AG04449 (cell line): ENCODE measurements around the gene PRSS36.
A peak's percentile ranks its signal among the peaks of the same experiment; 100 is the strongest.

Experiments
- CTCF ChIA-PET: fragments of 350-600 bp; formaldehyde crosslinking; extraction: SDS; loops from one replicate; lab custom pipeline; 2021; ENCODE audit warnings: antibody characterized with exemption; lab: Yijun Ruan, JAX
- POLR2A ChIA-PET: fragments of 400-600, 350-600 bp; formaldehyde crosslinking; extraction: SDS; loops from one replicate; lab custom pipeline; 2020; ENCODE audit warnings: antibody characterized with exemption, inconsistent platforms; lab: Yijun Ruan, JAX
- DNase-seq: peaks from one replicate; pipeline ENCODE4 v3.0.0-alpha.2; 2010; ENCODE audit warnings: low read depth, low spot score
- H3K4me3 ChIP-seq: 2 replicates; pipeline ENCODE4 v1.5.1; 2011; ENCODE audit warnings: low read depth, mild to moderate bottlenecking, control low read depth, low read length
- CTCF ChIP-seq: IDR thresholded peaks from one replicate; pipeline ENCODE4 v1.5.1; 2011; ENCODE audit warnings: mild to moderate bottlenecking, moderate library complexity, low read length, control low read depth, inconsistent platforms; ENCODE audit not compliant: insufficient read depth; ENCODE audit errors: missing control alignments

Gene PRSS36

GRCh38 chr16:31117384-31118222 lies 32.3 kb downstream of the PRSS36 start, which contains the start of gene KAT8:
TSS of gene KAT8 (plus strand) at chr16:31117664. CDS start at chr16:31117682, 18 bp downstream.
- DNase-seq = peak; percentile 81
- no peak for TF ChIP-seq CTCF
- peak within 1 kb of the TSS; percentile 60 for H3K4me3 ChIP-seq
- ChIA-PET CTCF (interaction anchor here (1.0 to 6.8 kb wide), 4 partner anchors 15 to 751 kb away, joined by 3 to 56 read pairs (median 7); no protein-coding TSS in a partner anchor), POLR2A (interaction anchor here (0.8 to 1.6 kb wide), 17 partner anchors 9 to 342 kb away, joined by 3 to 12 read pairs (median 4); partner anchors contain the start of genes ARMC5, BCKDK, FUS and HSD3B7)

GRCh38 chr16:31114468-31114867 lies 35.4 kb downstream of the PRSS36 start:
- ChIA-PET CTCF (interaction anchor here (0.6 to 1.8 kb wide), 2 partner anchors 28 to 43 kb away, joined by 4 to 5 read pairs; no protein-coding TSS in a partner anchor), POLR2A (interaction anchor here (1.3 kb wide), 1 partner anchor 14 kb away, joined by 4 read pairs; no protein-coding TSS in a partner anchor)

GRCh38 chr16:31113121-31114120 lies 36.4 kb downstream of the PRSS36 start:
- ChIA-PET POLR2A (no interaction called here), CTCF (interaction anchor here (0.6 to 1.8 kb wide), 4 partner anchors 29 to 338 kb away, joined by 3 to 5 read pairs (median 4); no protein-coding TSS in a partner anchor)
- no peak for DNase-seq
- TF ChIP-seq CTCF = no peak
- no peak overlapping the region for H3K4me3 ChIP-seq

More at GRCh38 chr16:31114468-31114867, 35.4 kb downstream of the PRSS36 start:
- TF ChIP-seq CTCF = no peak
- no peak overlapping the region for H3K4me3 ChIP-seq
- DNase-seq = no peak

GRCh38 chr16:31112711-31113110 lies 37.2 kb downstream of the PRSS36 start:
- DNase-seq = no peak
- no peak for TF ChIP-seq CTCF
- POLR2A ChIA-PET = no interaction called here
- no peak overlapping the region for H3K4me3 ChIP-seq
- CTCF ChIA-PET = interaction anchor here (1.8 kb wide), 1 partner anchor 30 kb away, joined by 5 read pairs; no protein-coding TSS in a partner anchor

- CTCF ChIA-PET = interaction anchor here (1.0 to 1.3 kb wide), 3 partner anchors 9 to 158 kb away, joined by 4 read pairs; no protein-coding TSS in a partner anchor
- no peak for TF ChIP-seq CTCF
- no peak for DNase-seq
- no peak overlapping the region for H3K4me3 ChIP-seq
- POLR2A ChIA-PET = no interaction called here
Measured at GRCh38 chr16:31111881-31112466, 37.9 kb downstream of the PRSS36 start.
